HG02884 (cell line): ENCODE measurements around the gene DPP10.
"Not testable (repeated sequence)": the region's sequence is repeated elsewhere in the genome, so short reads cannot be mapped to it uniquely, and the experiment has no call there.

ENCODE experiments used
- ATAC-seq: cut with Tn5 transposase; IDR thresholded peaks from one replicate; pipeline ENCODE4 v1.9.1; 2021; ENCODE audit warnings: mild to moderate bottlenecking, moderate library complexity; ENCODE audit not compliant: unreplicated experiment

DPP10 gene

GRCh38 chr2:114507744-114508143 lies 65.3 kb downstream of the DPP10 start:
- no peak for ATAC-seq

GRCh38 chr2:114515882-114516281 lies 73.4 kb downstream of the DPP10 start:
- ATAC-seq, result no peak

GRCh38 chr2:114517580-114517979 lies 75.1 kb downstream of the DPP10 start:
- ATAC-seq, result no peak

- ATAC-seq, result no peak
Measured at GRCh38 chr2:114518738-114519137, 76.3 kb downstream of the DPP10 start.

- not testable (repeated sequence) for ATAC-seq
Measured at GRCh38 chr2:114522612-114523011, 80.2 kb downstream of the DPP10 start.

- no peak for ATAC-seq
Measured at GRCh38 chr2:114525955-114526354, 83.5 kb downstream of the DPP10 start.

GRCh38 chr2:114526841-114527240 lies 84.4 kb downstream of the DPP10 start:
- no peak for ATAC-seq

GRCh38 chr2:114527330-114527983 lies 85.0 kb downstream of the DPP10 start:
- no peak for ATAC-seq

GRCh38 chr2:114534116-114535084 lies 92.0 kb downstream of the DPP10 start:
- ATAC-seq, result no peak

- no peak for ATAC-seq
Measured at GRCh38 chr2:114537777-114538176, 95.3 kb downstream of the DPP10 start.

GRCh38 chr2:114542695-114543094 lies 100.3 kb downstream of the DPP10 start:
- no peak for ATAC-seq

- ATAC-seq, result no peak
Measured at GRCh38 chr2:114543236-114543766, 100.9 kb downstream of the DPP10 start.

- no peak for ATAC-seq
Measured at GRCh38 chr2:114545052-114545451, 102.6 kb downstream of the DPP10 start.

- ATAC-seq, result no peak
Measured at GRCh38 chr2:114546531-114546930, 104.1 kb downstream of the DPP10 start.

- ATAC-seq, result no peak
Measured at GRCh38 chr2:114548151-114548550, 105.7 kb downstream of the DPP10 start.

GRCh38 chr2:114550364-114550763 lies 107.9 kb downstream of the DPP10 start:
- ATAC-seq, result no peak

- ATAC-seq, result no peak
Measured at GRCh38 chr2:114550895-114551793, 108.7 kb downstream of the DPP10 start.

GRCh38 chr2:114553027-114553426 lies 110.6 kb downstream of the DPP10 start:
- no peak for ATAC-seq

GRCh38 chr2:114569166-114569565 lies 126.7 kb downstream of the DPP10 start:
- no peak for ATAC-seq

- ATAC-seq, result no peak
Measured at GRCh38 chr2:114577657-114578056, 135.2 kb downstream of the DPP10 start.

- no peak for ATAC-seq
Measured at GRCh38 chr2:114579542-114579941, 137.1 kb downstream of the DPP10 start.
